PC-9 (cell line): ENCODE measurements around the gene USP17L21. TPM values are rescaled to one million over a fixed set of nuclear protein-coding genes. Genes with fewer than 3 reads are reported as not detected.
"Not testable (repeated sequence)": the region's sequence is repeated elsewhere in the genome, so short reads cannot be mapped to it uniquely, and the experiment has no call there.

ENCODE experiments used
- BruUV-seq: library from RNA; stranded (reverse); fragments of 400-500 nt; replicated peaks from 2 replicates; lab custom pipeline; 2021; lab: Mats Ljungman, UMichigan
- CTCF ChIA-PET: fragments of 300-600 bp; sonication (Branson Sonifier 250); formaldehyde crosslinking; loops from one replicate; lab custom pipeline; 2022; ENCODE audit warnings: antibody characterized with exemption; lab: Charles Lee
- POLR2A ChIA-PET: fragments of 300-600 bp; sonication (Branson Sonifier 250); formaldehyde crosslinking; loops from one replicate; lab custom pipeline; 2022; ENCODE audit warnings: antibody characterized with exemption; ENCODE audit not compliant: unreplicated experiment; lab: Charles Lee
- DNase-seq, 2 experiments: peaks; one replicate each; pipeline versions ENCODE4 v3.0.0 to v3.0.0-alpha.2; 2015 to 2022; ENCODE audit warnings: mixed read lengths in 1 of 2
- H2AFZ ChIP-seq: fragments of 200-600 bp; sonication (generic); 2 replicates; pipeline ENCODE4 v1.8.1; 2017; ENCODE audit warnings: antibody characterized with exemption
- H3F3A ChIP-seq: fragments of 200-600 bp; sonication (generic); 2 replicates; pipeline ENCODE4 v1.8.1; 2017; ENCODE audit warnings: antibody characterized with exemption, mild to moderate bottlenecking, low read depth; ENCODE audit not compliant: insufficient read depth
- H3K27ac ChIP-seq: fragments of 200-600 bp; sonication (generic); 2 replicates; pipeline ENCODE4 v1.6.1; 2016; ENCODE audit warnings: mixed run types
- H3K27me3 ChIP-seq: fragments of 200-600 bp; sonication (generic); 2 replicates; pipeline ENCODE4 v1.6.1; 2016; ENCODE audit warnings: low read depth, mixed run types; ENCODE audit not compliant: insufficient read depth
- H3K36me3 ChIP-seq: fragments of 200-600 bp; sonication (generic); 2 replicates; pipeline ENCODE4 v1.6.1; 2016; ENCODE audit warnings: low read depth, mixed run types
- H3K4me1 ChIP-seq: fragments of 200-600 bp; sonication (generic); replicated peaks from 2 replicates; pipeline ENCODE4 v1.6.1; 2016; ENCODE audit warnings: mixed run types; ENCODE audit not compliant: insufficient read depth
- H3K4me2 ChIP-seq: fragments of 200-600 bp; sonication (generic); 2 replicates; pipeline ENCODE4 v1.6.1; 2017; ENCODE audit warnings: mixed run types
- H3K4me3 ChIP-seq: fragments of 200-600 bp; sonication (generic); 2 replicates; pipeline ENCODE4 v1.6.1; 2016; ENCODE audit warnings: mixed run types
- H3K79me2 ChIP-seq: fragments of 200-600 bp; sonication (generic); 2 replicates; pipeline ENCODE4 v1.6.1; 2017; ENCODE audit warnings: low read depth, mixed run types
- H3K9me2 ChIP-seq: fragments of 200-600 bp; sonication (generic); 2 replicates; pipeline ENCODE4 v1.8.1; 2017; ENCODE audit warnings: mild to moderate bottlenecking; ENCODE audit not compliant: insufficient read depth
- H3K9me3 ChIP-seq: fragments of 200-600 bp; sonication (generic); 2 replicates; pipeline ENCODE4 v1.8.1; 2016; ENCODE audit warnings: low read depth; ENCODE audit not compliant: insufficient read depth
- H4K20me1 ChIP-seq: fragments of 200-600 bp; sonication (generic); 2 replicates; pipeline ENCODE4 v1.8.1; 2017; ENCODE audit not compliant: insufficient read depth
- intact Hi-C: fragments of 100-400 bp; cut with micrococcal nuclease; formaldehyde crosslinking; loops from one replicate; pipeline ENCODE4 v1.10.0; 2022; ENCODE audit not compliant: unreplicated experiment
- total RNA-seq: library from RNA; stranded (reverse); gene quantifications from 2 replicates; pipeline ENCODE4 v1.2.3, GENCODE V29; 2021

USP17L21 gene
- total RNA-seq, 1 experiment from 2014 or later, result not detected

DNA sequence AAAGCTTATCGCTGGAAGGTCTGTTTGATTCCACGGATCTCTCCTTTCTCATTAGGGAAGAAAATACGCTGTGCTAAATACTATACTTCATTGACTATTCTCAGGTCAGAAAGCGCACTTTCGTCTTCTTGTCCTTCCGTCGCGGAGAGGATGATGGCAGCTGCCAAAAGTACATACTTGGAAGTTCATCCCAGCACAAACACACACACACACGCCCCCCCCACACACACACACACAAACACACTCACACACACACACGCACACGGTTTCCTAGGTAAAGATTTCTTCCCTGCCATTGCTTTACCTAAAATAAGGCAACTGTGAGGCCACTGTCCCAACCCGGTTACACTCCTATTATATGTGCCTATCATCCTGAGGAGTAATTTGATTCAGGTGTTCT lies 24.2 kb upstream of the USP17L21 start:
- H3F3A ChIP-seq, H3K36me3 ChIP-seq, H3K27me3 ChIP-seq, BruUV-seq, POLR2A ChIA-PET, H3K4me1 ChIP-seq, H3K79me2 ChIP-seq, intact Hi-C loops, H2AFZ ChIP-seq, H3K27ac ChIP-seq, H3K9me3 ChIP-seq, DNase-seq, H3K9me2 ChIP-seq, H4K20me1 ChIP-seq, CTCF ChIA-PET, H3K4me2 ChIP-seq, H3K4me3 ChIP-seq: not testable (repeated sequence)

GRCh38 chr4:9243579-9243978 lies 19.1 kb upstream of the USP17L21 start, which contains the start of gene USP17L17:
Gene USP17L17, plus strand, starts transcription at chr4:9243879. Its CDS starts 0 bp downstream, at chr4:9243879.
- H3K9me2 ChIP-seq, POLR2A ChIA-PET, H3F3A ChIP-seq, H3K9me3 ChIP-seq, BruUV-seq, H3K27ac ChIP-seq, H3K36me3 ChIP-seq, CTCF ChIA-PET, H3K27me3 ChIP-seq, DNase-seq, H2AFZ ChIP-seq, H3K4me1 ChIP-seq, H4K20me1 ChIP-seq, H3K4me3 ChIP-seq, H3K4me2 ChIP-seq, intact Hi-C loops, H3K79me2 ChIP-seq: not testable (repeated sequence)

- H3K27ac ChIP-seq, H3K27me3 ChIP-seq, POLR2A ChIA-PET, H4K20me1 ChIP-seq, BruUV-seq, intact Hi-C loops, CTCF ChIA-PET, H3K36me3 ChIP-seq, H3K4me2 ChIP-seq, H3K9me2 ChIP-seq, H3K4me3 ChIP-seq, H3K9me3 ChIP-seq, H2AFZ ChIP-seq, H3F3A ChIP-seq, H3K79me2 ChIP-seq, H3K4me1 ChIP-seq: not testable (repeated sequence)
- peak in 1 of 2 experiments; percentile 0 for DNase-seq
Observed at GRCh38 chr4:9247953-9248680, 14.6 kb upstream of the USP17L21 start, which contains the start of gene USP17L18. Gene USP17L18, plus strand, starts transcription at chr4:9248630. Its CDS starts 0 bp downstream, at chr4:9248630.

- CTCF ChIA-PET, H3K27ac ChIP-seq, H3F3A ChIP-seq, intact Hi-C loops, H3K9me3 ChIP-seq, DNase-seq, H3K4me3 ChIP-seq, POLR2A ChIA-PET, H2AFZ ChIP-seq, H3K79me2 ChIP-seq, H3K4me2 ChIP-seq, H4K20me1 ChIP-seq, H3K9me2 ChIP-seq, H3K36me3 ChIP-seq, BruUV-seq, H3K27me3 ChIP-seq, H3K4me1 ChIP-seq: not testable (repeated sequence)
Observed at GRCh38 chr4:9253078-9253477, 9.6 kb upstream of the USP17L21 start, which contains the start of gene USP17L19. Gene USP17L19, plus strand, starts transcription at chr4:9253378. Its CDS starts 0 bp downstream, at chr4:9253378.

GRCh38 chr4:9257824-9258223 lies 4.8 kb upstream of the USP17L21 start, which contains the start of gene USP17L20:
Gene USP17L20, plus strand, starts transcription at chr4:9258124. Its CDS starts 0 bp downstream, at chr4:9258124.
- H3K9me3 ChIP-seq, BruUV-seq, H3K79me2 ChIP-seq, H3F3A ChIP-seq, DNase-seq, POLR2A ChIA-PET, intact Hi-C loops, H4K20me1 ChIP-seq, CTCF ChIA-PET, H3K9me2 ChIP-seq, H3K27ac ChIP-seq, H3K27me3 ChIP-seq, H3K4me2 ChIP-seq, H3K36me3 ChIP-seq, H3K4me3 ChIP-seq, H2AFZ ChIP-seq, H3K4me1 ChIP-seq: not testable (repeated sequence)

- DNase-seq, intact Hi-C loops, H3F3A ChIP-seq, H3K9me3 ChIP-seq, H4K20me1 ChIP-seq, H3K36me3 ChIP-seq, H2AFZ ChIP-seq, H3K4me2 ChIP-seq, CTCF ChIA-PET, H3K4me1 ChIP-seq, H3K27me3 ChIP-seq, POLR2A ChIA-PET, H3K4me3 ChIP-seq, H3K27ac ChIP-seq, H3K9me2 ChIP-seq, BruUV-seq, H3K79me2 ChIP-seq: not testable (repeated sequence)
Observed at GRCh38 chr4:9267319-9267718, 4.6 kb downstream of the USP17L21 start, which contains the start of gene USP17L22. Gene USP17L22, plus strand, starts transcription at chr4:9267619. Its CDS starts 0 bp downstream, at chr4:9267619.

DNA sequence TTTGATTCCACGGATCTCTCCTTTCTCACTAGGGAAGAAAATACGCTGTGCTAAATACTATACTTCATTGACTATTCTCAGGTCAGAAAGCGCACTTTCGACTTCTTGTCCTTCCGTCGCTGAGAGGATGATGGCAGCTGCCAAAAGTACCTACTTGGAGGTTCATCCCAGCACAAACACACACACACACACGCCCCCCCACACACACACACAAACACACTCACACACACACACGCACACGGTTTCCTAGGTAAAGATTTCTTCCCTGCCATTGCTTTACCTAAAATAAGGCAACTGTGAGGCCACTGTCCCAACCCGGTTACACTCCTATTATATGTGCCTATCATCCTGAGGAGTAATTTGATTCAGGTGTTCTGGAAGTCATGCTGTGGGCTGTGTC lies 9.0 kb downstream of the USP17L21 start:
- H3K9me2 ChIP-seq, H3K79me2 ChIP-seq, H3F3A ChIP-seq, H3K36me3 ChIP-seq, H3K4me3 ChIP-seq, H3K9me3 ChIP-seq, POLR2A ChIA-PET, H3K4me1 ChIP-seq, H4K20me1 ChIP-seq, CTCF ChIA-PET, DNase-seq, H2AFZ ChIP-seq, BruUV-seq, H3K27ac ChIP-seq, intact Hi-C loops, H3K27me3 ChIP-seq, H3K4me2 ChIP-seq: not testable (repeated sequence)
